Superior temporal gyrus (tissue), 1 donor: ENCODE results near the gene MALRD1.

Experiments
- DNase-seq: peaks from one replicate; pipeline ENCODE4 v3.0.0-alpha.2; 2016; ENCODE audit errors: extremely low spot score

Gene MALRD1

DNA sequence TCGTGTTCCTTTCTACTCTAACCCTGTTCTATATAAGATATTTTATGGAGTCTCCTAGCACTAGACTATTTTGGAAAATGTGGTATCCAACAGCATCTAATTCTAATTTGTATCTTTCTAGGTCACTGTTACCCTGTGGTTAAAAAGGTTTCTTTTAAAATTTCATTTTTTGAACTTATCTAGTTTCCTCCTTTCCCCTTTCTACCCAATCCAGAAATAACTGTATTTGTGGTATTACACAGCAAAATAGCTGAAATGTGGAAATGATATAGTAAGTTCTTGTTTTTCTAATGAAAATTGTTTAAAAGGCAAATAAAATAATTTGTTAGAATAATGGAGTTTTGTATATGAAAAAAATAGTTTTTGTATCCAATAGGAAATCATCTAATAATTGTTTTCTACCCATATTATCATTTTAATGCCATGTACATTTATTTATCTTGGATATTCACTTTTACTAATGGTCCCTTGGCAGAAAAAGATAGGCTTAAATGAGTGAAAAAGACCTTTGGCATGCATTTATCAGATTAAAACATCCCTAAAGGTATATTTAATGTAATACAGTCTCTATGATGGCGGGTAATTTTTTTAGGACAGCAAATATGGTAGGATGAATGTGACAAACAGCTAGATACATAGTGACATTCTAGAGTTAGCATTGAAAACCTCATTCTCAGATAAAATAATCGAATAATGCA, 592.1 kb downstream of the MALRD1 start:
- DNase-seq: no peak

DNA sequence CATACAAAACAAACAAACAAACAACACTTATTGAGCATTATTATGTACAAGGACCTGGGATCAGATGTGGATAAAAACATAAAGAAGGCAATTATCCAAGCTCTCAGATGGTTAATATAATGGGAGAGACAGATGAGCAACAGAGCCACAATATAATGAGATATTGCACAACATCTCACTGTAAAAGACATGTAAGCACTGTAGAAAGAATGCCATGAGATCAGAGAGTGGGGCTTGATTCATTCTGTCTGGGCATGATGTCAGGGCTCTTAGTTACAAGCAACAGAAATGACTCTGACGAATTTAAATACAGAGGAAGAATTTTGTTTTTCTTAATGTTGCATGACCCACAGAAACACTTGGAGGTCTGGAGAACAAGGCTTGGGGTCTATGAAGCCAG, 602.9 kb downstream of the MALRD1 start:
- DNase-seq: no peak

DNA sequence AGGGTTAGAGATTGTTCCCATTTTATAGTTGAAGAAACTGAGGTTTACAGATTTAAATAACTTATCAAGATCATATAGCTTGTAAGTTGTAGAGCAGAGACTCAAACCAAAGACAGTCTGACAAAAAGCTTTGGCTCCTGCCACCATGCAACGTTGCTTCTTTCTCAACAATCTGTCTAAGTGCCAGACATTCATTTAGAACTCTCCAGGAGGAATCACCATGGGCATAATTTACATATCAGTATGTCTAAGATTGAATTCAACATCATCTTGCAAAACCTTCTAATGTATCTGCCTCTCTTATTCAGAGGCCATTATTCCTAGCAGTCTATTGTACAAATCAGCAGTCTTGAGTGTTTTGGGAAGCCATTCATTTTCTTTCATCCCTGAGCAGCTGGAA, 604.1 kb downstream of the MALRD1 start:
- no peak for DNase-seq

DNA sequence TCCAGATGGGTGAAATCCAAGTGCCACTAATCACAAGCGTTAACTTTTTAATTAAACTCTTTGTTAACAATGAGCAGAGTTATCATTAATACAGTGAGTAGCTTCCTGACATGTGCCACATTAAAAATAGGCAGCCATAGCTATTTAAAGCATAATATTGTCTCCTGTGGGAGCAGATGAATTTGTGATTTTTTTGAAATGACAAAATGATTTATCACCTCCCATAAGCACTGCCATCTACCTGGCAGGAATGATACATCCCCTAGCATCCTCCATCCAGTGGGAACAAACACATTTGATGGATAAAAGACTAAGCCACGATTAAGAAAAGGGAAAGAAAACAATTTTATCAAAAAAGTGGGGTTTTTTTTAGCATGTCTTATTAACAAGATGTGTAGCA, 605.3 kb downstream of the MALRD1 start:
- no peak for DNase-seq

DNA sequence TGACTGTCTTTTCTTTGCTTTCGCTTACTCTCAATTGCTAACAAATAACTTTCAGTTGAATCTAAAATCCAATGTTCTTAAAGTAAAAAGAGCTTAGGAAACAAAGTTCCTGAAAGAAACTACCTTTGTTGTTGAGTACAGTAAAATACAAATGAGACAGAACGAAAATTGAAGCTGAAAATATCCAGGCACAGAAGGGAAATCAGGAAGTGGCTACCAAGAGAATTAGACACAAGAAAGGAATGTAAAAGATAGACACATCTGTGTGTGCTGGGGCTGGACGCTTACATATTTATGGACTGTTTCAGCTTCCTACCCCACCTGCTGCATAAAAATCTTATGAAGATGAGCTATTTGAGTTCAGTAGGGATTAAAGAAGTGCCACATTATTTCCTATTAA, 606.0 kb downstream of the MALRD1 start:
- no peak for DNase-seq

DNA sequence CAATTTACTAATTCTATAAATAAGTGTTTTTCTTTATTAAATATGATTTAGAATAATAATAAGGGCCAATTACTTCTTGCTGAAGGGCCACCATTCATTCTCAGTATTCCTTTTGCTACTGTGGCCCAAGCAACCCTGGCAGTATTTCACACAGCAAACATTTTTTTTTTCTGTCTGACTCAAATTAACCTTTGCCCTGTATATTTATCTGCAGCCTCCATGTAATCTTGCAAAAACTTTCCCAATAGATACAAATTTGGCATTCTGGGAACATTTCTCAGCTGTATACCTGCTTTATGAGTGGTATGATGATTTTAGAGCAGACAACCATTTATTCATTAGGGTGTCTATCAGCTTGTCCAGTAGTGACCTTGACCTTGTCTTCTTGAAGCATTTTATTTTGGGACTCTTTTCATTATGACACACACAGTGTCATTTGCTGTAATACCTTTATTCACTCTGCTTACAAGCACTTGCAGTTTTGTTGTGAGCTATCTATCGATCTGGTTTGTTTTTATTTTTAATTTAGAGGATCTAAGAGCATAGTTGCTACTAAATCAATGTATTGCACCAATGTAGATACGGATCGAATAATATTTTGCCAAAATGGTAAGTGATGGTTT, 607.9 kb downstream of the MALRD1 start:
- no peak for DNase-seq

DNA sequence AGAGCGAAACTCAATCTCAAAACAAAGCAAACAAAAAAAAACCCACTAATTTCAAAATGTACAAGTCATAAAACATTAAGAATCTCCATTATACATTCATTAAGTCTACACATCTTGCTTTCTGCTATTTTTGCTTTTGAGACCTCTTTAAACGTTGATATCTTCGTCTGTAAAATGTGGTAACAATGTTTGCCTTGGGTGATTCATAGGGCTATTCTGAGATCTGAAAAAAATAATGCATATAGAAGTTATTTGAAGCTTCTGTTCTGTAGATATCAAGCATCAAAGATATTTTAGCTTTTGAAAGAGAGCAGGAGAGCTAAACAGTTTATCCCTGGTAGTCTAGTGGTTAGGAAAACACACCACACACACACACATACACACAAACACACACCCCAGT, 609.5 kb downstream of the MALRD1 start:
- no peak for DNase-seq

DNA sequence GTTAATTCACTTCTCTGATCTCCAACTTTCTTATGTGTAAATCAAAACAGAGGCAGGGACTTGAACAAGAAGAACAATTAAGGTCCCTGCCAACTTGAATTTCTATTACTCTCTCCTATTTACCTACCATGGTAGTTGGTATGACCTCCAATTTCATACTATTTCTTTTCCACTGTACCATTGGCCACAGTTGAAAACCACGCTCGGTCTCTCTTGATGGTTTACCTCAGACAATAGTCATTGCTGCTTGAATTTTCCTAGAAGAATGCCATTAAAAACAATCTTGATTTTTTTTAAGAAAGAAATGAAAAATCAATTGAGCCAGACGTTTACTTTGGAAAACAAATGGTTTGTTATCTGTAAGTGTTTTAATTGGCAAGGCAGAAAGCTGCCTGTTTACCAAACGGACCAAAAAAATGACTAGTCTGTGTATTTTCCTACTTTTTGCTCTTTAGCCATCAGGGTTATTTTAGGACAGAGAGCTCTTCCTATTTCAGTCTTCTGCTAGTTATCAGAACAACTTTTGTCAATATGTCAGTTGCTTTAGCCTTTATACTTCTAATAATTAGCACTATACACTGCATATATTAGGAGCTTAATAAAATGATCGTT, 610.1 kb downstream of the MALRD1 start:
- DNase-seq: no peak

DNA sequence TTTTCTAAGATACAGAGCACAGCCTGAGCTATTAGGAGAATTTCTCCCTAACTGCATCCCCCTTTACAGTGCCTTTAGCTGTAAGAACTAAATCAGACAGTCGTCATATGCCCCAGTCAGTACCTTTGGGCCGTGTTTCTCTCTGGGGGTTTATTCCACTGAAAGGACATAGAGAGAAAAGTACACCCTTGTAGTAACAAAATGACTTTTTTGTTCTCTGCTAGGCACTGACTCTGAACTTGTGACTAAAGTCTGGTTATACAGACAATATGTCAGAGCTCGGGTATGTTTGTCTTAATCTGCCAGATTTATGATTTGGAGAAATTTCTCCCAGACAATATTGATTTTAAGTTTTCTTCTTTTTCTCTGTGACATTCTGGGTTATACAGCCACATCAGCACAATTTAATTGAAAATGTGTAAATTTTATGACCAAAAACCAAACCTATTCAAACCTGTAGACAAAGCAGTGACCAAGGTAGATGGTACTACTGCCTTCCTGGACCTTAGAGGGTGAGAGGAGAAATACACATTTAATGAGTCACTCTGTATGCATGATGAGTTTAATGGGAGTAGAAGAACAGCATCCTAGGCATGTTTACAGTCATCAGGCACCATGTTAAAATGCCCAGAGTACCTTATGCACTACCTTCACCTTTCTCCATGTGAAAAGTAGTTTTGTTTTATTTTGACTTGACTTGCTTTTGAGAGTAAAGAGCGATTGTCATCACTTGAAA, 611.5 kb downstream of the MALRD1 start:
- DNase-seq: no peak

DNA sequence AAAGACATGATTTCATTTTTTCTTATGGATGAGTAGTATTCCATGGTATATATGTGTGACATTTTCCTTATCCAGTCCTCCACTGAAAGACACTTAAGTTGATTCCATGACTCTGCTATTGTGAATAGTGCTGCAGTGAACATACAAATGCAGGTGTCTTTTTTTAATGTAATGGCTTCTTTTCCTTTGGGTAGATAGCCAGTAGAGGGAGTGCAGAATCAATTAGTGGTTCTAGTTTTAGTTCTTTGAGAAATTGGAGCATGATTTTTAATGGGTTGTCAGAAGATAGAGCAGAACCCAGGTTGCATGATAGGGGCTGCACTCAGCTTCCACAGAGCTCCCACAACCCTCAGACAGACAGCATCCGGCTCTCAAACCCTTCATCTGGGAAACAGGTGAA, 614.7 kb downstream of the MALRD1 start:
- no peak for DNase-seq

DNA sequence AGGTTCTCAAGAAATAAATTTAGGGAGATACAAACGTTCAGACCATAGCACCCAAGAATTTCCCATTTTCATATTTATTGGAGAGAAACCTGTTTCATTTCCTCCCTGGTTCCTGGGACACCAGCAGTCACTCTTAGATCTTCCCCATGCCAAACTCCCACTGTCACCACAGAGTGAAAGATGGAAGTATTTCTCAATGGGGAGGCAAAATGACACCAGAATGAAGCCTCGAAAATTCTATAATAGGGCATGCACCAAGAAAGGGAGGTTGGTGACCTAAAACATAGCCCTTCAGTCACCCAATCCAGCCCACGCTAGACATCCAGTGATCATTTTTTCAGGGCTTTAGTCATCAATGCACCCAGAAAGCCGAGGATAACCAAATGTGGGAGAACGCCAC, 619.5 kb downstream of the MALRD1 start:
- no peak for DNase-seq

DNA sequence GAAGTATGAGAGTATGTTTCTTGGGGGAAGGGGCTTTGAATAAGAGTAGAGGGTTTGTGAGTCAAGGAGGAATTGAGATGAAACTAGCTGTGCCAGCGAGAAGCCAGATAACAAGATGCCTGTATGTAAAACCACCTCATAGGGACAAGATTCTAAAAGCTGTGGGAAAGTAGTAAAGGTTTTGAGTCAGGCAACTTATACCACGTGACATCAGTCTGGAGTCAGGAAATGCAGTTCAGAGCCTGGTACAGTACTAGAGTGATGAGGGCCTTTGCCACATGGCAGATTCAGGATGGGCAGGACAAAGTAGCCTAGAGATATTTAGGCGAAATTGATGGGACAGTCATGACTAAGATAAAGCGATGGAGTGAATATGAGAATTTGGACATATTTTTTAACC, 627.5 kb downstream of the MALRD1 start:
- DNase-seq: no peak

DNA sequence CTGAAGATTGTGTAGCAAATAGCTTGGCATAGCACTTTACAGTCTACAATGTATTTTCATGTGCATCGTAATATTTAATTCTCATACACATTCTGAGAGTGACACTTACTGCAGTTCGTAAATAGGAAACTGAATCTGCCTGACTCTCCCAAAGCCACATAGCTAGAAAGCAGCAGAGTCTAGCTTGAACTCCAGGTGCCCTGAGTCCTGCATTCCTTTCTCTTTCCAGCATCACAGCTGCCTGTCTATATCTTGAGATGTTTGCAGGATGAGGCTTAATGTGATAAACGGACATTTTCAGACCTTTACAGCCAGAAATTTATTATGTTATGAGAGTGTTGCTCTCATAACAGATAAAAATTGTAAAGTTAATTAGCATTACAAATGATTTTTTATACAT, 634.8 kb downstream of the MALRD1 start:
- no peak for DNase-seq

DNA sequence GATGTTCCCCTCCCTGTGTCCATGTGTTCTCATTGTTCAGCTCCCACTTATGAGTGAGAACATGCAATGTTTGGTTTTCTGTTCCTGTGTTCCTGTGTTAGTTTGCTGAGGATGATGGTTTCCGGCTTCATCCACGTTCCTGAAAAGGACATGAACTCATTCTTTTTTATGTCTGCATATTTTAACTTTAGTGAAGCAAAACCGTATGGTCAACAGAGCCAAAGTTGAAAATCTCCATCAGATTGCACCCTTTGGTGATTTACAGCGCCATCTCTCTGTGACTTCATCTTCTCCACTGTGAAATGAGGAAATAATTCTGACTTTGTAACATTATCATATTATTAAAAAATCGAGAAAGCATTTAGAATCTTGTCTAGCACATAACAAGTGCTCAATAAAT, 635.4 kb downstream of the MALRD1 start:
- no peak for DNase-seq

DNA sequence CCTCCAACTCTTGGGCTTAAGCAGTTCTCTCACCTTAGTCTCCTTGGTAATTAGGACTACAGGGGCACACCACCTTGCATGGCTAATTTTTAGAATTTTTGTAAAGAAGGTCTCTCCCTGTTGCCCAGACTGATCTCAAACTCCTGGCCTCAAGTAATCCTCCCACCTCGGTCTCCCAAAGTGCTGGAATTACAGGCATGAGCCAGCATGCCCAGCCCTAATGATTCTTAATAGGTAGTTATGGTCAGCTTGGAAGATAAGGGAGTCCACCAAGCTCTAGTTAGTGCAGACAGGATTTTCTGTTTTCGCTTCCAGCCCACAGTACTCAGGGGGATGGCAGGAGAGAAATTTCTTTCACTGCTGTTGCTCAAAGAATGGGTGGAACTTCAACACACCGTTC, 639.7 kb downstream of the MALRD1 start:
- DNase-seq: no peak

DNA sequence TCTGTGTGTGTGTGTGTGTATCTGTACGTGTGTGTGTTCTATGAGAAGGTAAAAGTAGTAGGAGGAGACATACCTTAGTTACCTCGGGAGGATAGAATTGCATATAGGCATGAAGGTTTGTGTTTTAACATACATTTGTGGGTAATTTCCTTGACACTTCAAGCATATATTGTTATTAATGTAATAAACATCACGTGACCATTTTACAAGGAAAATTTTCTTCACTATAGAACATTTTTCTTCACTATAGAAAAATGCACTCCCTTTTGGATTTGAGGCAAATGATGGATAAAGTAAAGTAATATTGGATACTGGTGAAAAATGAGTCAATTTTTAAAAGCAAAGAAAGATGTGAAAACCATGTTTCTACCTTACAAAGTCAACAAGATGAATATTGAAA, 640.6 kb downstream of the MALRD1 start:
- no peak for DNase-seq

DNA sequence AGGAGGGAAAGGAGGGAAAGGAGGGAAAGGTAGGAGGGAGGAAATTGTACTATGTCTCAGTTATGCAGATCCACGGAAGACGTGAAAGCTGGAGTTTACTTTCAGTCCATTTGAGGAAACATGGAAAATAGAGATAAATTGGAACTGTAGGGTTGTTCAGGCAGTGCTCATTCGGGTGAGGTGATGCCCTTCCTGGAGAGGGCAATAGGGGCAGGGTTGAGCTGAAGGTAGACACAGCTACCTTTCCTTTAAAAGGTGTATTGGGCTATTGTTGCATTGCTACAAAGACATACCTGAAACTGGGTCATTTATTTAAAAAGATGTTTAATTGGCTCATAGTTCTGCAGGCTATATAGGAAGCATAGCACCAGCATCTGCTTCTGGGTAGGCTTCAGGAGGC, 650.7 kb downstream of the MALRD1 start:
- no peak for DNase-seq

DNA sequence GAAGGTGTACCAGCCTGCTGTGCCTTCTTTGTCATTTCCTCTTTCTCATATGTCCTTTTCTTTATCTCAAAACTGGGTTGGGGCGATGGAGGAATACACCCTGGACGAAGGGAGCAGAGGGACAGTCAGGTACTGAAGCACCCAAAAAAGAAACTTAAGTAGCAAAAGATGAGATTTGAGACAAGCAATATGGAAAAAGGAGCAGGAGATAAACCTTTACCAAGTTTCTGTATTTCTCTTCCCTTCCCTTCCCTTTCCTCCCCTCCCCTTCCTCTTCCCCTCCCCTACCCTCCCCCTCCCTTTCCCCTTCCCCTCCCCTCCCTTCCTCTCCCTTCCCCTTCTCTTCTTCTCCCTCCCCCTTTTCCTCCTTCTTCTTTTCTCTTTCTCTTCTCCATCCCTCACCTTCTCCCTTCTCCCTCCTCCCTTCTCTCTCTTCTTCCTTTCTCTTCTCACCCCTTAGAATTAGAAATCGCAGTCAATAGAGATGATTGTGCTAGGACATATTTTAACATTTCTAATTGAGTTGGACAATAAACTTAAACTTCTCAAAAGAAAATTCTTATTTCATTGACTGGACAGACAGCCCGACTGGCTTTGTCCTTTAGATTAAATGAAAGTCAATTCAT, 652.9 kb downstream of the MALRD1 start:
- DNase-seq: no peak

DNA sequence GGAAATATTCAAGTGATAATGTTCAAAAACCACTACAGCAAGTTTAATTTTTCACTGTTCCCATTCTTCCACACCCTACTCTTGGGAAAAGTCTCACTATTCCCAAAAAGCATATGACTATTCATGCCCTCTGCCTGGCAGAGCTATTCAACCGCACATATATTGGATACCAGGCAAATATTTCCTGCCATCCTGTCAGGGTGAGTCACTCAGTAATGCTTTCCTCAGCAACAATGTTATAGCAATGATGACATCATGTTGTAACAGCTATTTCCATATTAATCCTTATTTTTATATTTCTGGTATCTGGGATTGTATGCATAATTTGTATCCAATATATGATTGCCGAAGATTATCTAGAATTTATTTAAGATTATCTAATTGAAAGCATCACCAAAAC, 653.6 kb downstream of the MALRD1 start:
- no peak for DNase-seq

DNA sequence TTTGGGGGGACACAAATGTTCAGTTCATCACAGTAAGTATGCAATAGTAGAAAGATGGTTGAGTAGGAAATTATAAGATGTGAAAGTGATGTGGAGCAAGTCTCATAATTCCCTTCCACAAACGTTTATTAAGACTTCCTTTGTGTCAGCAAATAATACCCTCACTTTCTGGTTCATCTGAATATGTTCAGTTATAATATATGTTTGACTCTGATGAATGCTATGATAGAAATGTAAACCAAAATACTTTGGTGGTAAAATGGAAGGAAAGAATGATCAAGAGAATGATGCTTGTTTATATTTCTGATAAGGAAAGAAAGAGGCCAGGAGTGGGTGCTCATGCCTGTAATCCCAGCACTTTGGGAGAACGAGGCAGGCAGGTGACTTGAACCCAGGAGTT, 655.9 kb downstream of the MALRD1 start:
- DNase-seq: no peak

DNA sequence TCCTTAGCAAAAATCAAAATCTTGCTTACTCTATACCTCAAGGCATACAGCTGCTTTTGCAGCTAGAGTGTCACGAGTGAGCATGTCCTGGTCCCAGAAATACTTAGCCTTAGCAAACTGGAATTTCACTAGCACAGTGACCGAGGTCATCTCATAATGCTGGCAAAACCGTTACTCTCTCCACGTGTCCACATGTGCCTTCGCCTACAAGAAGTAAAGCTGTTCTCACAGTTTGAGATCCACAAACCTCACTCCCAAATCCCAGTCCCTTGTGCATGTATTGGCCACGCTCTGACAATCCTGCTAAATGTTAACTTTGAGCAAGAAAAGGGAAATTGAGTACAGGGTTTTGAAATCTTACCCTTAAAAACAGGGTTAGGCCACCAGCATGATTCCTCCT, 656.6 kb downstream of the MALRD1 start:
- no peak for DNase-seq

DNA sequence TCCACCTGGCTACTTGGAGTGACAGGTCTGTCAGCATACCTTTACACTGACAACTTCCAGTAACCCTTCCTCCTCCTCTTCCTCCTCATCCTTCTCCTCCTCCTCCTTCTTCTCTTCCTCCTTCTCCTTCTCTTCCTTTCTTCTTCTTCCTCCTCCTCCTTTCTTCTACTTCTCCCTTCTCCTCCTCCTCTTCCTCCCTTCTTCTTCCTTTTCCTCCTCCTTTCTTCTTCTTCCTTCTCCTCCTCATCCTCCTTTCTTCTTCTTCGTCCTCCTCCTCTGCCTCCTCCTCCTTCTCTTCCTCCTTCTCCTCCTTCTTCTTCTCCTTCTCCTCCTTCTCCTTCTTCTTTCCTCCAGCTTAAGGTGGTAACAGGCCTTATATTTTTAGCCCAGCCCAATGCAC, 658.3 kb downstream of the MALRD1 start:
- DNase-seq: no peak
